Measurements from ENCODE around the gene MED23.

MED23 gene

DNA sequence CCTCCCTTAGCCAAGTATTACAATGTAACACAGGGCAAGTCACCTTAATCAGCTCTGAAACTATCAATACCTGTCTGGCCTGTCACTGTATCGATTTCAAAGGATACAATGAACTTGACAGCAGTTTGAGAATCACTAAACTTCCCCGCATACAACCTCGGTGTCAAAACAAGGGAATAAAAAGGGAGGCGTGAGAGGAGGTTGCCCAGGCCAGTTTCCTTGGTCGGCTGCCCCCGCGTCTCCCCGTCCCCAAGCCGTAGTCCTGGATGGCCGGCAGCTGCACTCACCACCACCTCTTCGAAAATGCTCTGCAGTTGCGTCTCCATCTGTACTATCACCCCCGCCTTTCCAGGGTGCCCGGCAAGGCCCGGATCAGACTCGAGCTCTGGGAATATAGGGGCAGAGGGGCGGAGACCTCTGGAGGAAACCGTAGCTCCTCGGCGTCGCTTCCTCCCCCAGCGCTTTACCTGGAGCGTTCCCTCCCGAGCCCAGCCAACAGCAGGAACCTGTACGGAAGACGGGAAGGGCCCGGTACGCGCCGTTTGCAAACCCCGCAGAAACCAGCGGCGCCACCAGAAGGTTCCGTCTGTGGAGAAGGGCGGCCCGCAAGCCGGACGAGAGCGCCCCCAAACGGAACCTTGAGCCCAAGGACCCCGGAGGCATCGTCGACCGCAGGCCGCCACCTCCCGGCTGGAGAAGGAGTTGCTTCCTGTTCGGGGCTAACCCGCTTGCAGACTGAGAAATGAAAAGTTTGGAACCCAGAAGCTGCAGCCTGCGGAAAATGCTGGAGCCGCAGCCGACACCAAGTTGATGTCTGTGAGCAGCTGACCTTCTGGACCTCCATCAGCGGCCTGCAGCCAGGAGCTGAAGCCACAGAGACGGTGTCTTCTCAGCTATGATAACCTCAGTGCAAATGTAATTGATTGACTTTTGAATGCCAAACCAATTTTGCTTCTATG is at the start of gene MED23:
Gene MED23, minus strand, starts transcription at position 519 of the 959 bp plus-strand sequence. Its CDS starts 193 bp downstream, at position 326.
- DNase-seq (ENCODE audit: low read depth): peak; percentile 92

DNA sequence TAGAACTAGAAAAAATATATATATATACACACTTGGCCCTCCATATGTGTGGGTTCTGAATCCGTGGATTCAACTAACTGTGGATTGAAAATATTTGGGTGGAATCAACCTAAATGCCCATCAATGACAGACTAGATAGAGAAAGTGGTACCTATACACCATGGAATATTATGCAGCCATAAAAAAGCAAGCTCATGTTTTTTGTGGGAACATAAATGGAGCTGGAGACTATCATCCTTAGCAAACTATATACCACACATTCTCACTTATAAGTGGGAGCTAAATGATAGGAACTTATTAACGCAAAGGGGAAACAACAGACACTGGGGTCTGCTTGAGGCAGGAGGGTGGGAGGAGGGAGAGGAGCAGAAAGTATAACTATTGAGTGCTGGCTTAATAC is 45.1 kb upstream of the MED23 start:
- DNase-seq (ENCODE audit: low read depth): no peak

DNA sequence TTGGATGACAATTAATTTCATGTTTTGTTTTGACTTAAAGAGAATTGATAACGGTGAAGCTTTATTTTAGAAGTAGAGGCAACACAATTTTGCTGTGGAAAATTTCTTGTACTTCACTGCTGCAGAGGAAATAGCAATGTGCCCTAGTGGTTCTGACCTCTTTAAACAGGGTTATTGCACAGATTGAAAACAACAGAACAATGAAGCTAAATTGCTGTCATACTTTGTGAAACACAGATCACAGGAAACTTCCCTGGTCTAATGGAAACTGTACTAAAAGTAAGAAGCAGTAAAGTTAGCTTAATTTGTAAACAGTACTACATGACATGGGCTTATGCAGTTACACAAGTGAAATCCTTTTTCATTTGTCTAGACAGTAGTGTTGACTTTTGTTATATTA is 41.8 kb upstream of the MED23 start:
- no peak for DNase-seq (ENCODE audit: low read depth)

- DNase-seq (ENCODE audit: low read depth): no peak
These were observed 35.6 kb upstream of the MED23 start for GRCh38 chr6:131663578-131664165.

- peak; percentile 7 for DNase-seq (ENCODE audit: low read depth)
These were observed 32.2 kb upstream of the MED23 start for GRCh38 chr6:131660195-131660594.

- DNase-seq (ENCODE audit: low read depth): no peak
These were observed 30.2 kb upstream of the MED23 start for GRCh38 chr6:131658287-131658686.

DNA sequence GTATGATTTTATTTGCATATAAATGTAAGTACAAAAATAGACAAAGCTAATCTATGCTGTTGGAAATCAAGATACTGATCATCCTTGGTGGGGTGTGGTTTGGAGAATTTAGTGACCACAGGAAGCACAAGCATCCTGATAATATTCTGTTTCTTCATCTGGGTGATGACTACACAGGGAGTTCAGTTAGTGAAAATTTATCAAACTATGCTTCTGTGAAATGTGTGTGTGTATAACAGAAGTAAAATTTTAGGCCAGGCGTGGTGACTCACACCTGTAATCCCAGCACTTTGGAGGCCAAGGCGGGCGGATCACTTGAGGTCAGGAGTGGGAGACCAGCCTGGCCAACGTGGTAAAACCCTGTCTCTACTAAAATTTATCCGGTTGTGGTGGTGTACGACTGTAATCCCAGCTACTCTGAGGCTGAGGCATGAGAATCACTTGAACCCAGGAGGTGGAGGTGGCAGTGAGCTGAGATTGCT is 29.6 kb upstream of the MED23 start:
- no peak for DNase-seq (ENCODE audit: low read depth)

DNA sequence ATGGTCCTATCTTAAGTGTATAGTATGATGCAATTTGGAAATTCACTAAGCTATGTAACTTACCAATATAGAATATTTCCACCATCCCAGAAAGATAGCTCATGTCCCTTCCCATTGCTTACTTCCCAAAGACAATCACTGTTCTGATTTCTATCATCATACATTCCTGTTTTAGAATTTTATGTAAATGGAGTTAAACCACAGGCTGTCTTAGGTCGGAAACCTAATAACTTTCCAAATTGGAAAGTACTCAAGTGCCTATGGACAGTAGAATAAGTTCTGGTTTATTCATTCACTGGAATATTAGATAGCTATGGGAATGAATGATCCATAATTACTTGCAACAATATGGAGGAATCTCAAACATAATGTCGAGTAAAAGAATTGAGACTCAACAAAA is 29.2 kb upstream of the MED23 start:
- no peak for DNase-seq (ENCODE audit: low read depth)

GRCh38 chr6:131656667-131657066 is 28.6 kb upstream of the MED23 start:
- DNase-seq (ENCODE audit: low read depth): no peak

DNA sequence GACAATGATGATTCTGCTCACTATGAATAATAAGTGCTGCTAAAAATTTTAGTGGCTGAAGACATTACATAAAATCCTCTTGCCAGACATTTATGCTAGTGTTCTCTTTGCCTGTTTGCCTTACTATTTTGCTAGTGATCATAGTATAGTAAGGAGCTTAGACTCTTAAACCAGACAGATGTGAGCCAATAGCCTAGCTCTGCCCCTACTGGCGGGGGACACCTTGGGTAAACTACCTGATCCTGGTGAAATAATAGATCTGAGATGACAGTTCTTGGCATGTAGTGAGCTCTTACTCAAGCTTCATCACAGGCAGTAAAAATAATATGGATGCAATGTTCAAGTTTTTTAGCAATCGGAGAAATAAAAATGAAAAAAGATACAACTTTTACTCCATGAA is 27.9 kb upstream of the MED23 start:
- no peak for DNase-seq (ENCODE audit: low read depth)

- no peak for DNase-seq (ENCODE audit: low read depth)
These were observed 27.3 kb upstream of the MED23 start for GRCh38 chr6:131655387-131655786.

DNA sequence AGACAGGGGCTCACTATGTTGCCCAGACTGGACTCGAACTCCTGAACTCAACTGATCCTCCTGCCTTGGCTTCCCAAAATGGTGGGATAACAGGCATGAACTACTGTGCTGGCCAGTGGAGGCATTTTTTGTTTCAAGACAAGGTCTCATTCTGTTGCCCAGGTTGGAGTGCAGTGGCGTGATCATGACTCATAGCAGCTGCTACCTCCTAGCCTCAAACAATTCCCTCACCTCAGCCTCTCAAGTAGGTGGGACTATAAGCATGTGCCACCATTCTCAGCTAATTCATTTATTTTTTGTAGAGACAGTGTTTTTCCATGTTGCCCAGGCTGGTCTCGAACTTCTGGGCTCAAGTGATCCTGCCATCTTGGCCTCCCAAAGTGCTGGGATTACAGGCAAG is 26.3 kb upstream of the MED23 start:
- DNase-seq (ENCODE audit: low read depth): no peak

GRCh38 chr6:131652472-131652871 is 24.4 kb upstream of the MED23 start:
- DNase-seq (ENCODE audit: low read depth): no peak

DNA sequence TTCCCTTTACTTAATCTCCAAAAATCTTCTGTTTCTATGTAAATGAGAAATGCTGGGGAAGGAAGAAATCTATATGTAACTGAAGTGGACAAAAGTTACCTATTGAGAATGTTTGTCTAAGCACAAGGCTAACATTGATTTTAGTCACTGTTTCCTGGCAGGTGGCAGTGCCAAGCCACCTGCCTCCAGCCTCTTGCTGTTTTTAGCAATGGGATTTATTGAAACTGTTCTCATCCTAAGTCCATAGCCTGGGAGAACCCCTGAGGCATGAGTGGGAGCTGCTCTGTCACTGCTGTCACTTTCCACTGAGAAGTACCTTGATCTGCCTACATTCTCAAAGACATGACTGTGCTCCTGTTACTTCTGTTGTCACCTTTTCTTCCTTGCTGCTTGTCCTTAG is 23.7 kb upstream of the MED23 start:
- no peak for DNase-seq (ENCODE audit: low read depth)

- no peak for DNase-seq (ENCODE audit: low read depth)
These were observed 18.2 kb upstream of the MED23 start for GRCh38 chr6:131646249-131646670.

- DNase-seq (ENCODE audit: low read depth): no peak
These were observed 17.8 kb upstream of the MED23 start for GRCh38 chr6:131645846-131646245.

- no peak for DNase-seq (ENCODE audit: low read depth)
These were observed 16.9 kb upstream of the MED23 start for GRCh38 chr6:131644921-131645320.

DNA sequence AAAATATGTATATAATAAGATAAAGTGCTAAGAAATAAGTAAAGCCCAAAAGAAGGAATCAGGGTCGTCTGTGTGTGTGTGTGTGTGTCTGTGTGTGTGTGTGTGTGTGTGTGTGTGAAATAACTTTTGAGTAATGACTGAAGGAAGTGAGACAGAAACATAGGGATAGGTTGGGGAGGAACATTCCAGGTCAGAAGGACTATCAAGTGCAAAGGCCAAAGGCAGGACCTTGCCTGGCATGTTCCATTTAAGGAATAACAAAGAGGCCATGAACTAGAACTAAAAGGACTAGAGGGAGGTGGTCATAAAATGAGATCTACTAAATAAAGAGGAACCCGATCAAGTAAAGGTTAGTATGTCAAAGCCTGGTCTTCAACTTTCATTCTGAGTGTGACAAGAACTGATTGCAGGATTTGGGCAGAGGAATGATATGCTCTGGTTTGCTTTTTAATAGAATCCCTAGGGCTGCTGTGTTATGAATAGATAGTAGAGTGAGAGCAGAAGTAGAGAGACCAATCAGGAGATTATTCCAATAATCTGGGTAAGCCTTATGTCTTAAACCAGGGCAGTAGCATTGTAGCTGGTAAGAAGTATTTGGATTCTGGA is 15.9 kb upstream of the MED23 start:
- DNase-seq (ENCODE audit: low read depth): no peak

DNA sequence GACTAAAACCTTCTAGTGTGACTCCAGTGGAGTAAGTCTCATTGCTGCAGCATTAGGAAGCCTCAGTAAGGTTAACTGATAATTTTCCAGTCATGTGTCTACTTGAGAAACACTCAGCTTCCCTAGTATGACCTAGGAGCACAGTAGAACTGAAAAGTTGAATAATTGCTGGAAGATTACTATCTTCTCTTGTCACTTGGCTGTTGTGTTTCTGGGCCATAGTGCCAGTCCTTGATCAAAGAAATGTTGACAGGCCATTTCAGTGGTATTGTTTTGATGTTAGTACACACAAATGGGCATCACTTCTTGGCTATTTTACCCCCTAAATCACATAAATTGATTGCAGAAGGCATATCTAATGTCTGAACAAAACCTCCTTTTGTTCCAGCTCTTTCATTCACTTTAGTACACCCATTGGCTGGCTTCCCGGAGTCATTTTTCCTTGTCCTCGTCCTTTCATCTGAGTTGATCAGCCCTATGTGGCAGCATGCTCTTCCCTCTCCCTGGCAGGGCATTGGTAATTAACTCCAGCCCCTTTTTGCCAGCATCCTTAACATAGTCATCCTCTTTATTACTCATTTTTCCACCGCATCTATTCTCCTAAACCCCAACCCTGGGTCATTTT is 15.1 kb upstream of the MED23 start:
- DNase-seq (ENCODE audit: low read depth): no peak

DNA sequence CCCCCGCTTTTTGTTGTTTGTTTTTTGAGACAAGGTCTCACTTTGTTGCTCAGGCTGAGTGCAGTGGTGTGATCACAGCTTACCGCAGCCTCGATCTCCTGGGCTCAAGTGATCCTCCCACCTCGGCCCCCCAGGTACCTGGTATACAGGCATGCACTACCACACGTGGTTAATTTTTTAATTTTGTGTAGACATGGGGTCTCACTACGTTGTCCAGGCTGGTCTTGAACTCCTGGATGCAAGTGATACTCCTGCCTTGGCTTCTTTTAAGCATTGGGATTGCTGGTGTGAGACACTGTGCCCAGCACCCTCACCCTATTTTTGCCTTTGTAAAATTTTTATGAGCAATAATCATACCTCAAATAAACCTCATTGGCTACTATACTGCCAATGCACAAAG is 14.5 kb upstream of the MED23 start:
- no peak for DNase-seq (ENCODE audit: low read depth)

GRCh38 chr6:131641554-131641953 is 13.5 kb upstream of the MED23 start:
- DNase-seq (ENCODE audit: low read depth): no peak

- no peak for DNase-seq (ENCODE audit: low read depth)
These were observed 12.5 kb upstream of the MED23 start for GRCh38 chr6:131640576-131640975.

Data from fibroblast of gingiva (primary cell).